ENCODE measurements around the gene PFN4.

Gene PFN4
- 0 to 0.52 (median 0.39) reads per million in 3 donors for total RNA-seq

- DNase-seq = peak in 2 of 3 donors; percentile 8 to 18
- no peak within 1 kb of the TSS for H3K27ac ChIP-seq (ENCODE audit: insufficient read depth, low read length, poor library complexity, severe bottlenecking)
- no peaks in the 10 kb centered on the region for H3K9me3 ChIP-seq (ENCODE audit: control insufficient read depth, low read length)
- H3K4me1 ChIP-seq (ENCODE audit: control insufficient read depth, insufficient read depth, low read length, poor library complexity, severe bottlenecking) = peaks cover 5% of the 10 kb centered on the region
- peak within 1 kb of the TSS; percentile 71 for H3K4me3 ChIP-seq (ENCODE audit: insufficient read depth, low read depth, low read length, poor library complexity, severe bottlenecking)
- no peaks in the 10 kb centered on the region for H3K36me3 ChIP-seq (ENCODE audit: control insufficient read depth, insufficient read depth, low read length)
- no peaks in the 10 kb centered on the region for H3K27me3 ChIP-seq (replicated peaks; ENCODE audit: control insufficient read depth, insufficient read depth, low read length, poor library complexity, severe bottlenecking)
These were observed at the start of gene PFN4, which contains the start of gene FAM228B for GRCh38 chr2:24123195-24123921. Gene PFN4 (minus strand): TSS chr2:24123334. CDS start chr2:24122535, 799 bp downstream. Gene FAM228B (plus strand): TSS chr2:24123469. CDS start chr2:24124362, 893 bp downstream.

GRCh38 chr2:24169023-24169422 is 45.9 kb upstream of the PFN4 start:
- Histone ChIP-seq H3K27me3 (replicated peaks; ENCODE audit: control insufficient read depth, insufficient read depth, low read length, poor library complexity, severe bottlenecking) (no peaks in the 10 kb centered on the region), H3K4me1 (ENCODE audit: control insufficient read depth, insufficient read depth, low read length, poor library complexity, severe bottlenecking) (no peaks in the 10 kb centered on the region), H3K4me3 (ENCODE audit: insufficient read depth, low read depth, low read length, poor library complexity, severe bottlenecking) (no peak overlapping the region), H3K27ac (ENCODE audit: insufficient read depth, low read length, poor library complexity, severe bottlenecking) (no peak overlapping the region), H3K36me3 (ENCODE audit: control insufficient read depth, insufficient read depth, low read length) (no peaks in the 10 kb centered on the region), H3K9me3 (ENCODE audit: control insufficient read depth, low read length) (no peaks in the 10 kb centered on the region)
- no peak for DNase-seq

GRCh38 chr2:24164416-24164973 is 41.4 kb upstream of the PFN4 start:
- Histone ChIP-seq H3K4me3 (ENCODE audit: insufficient read depth, low read depth, low read length, poor library complexity, severe bottlenecking) (no peak overlapping the region), H3K27me3 (replicated peaks; ENCODE audit: control insufficient read depth, insufficient read depth, low read length, poor library complexity, severe bottlenecking) (no peaks in the 10 kb centered on the region), H3K36me3 (ENCODE audit: control insufficient read depth, insufficient read depth, low read length) (no peaks in the 10 kb centered on the region), H3K9me3 (ENCODE audit: control insufficient read depth, low read length) (no peaks in the 10 kb centered on the region), H3K4me1 (ENCODE audit: control insufficient read depth, insufficient read depth, low read length, poor library complexity, severe bottlenecking) (no peaks in the 10 kb centered on the region), H3K27ac (ENCODE audit: insufficient read depth, low read length, poor library complexity, severe bottlenecking) (no peak overlapping the region)
- DNase-seq = peak in 1 of 3 donors; percentile 18

GRCh38 chr2:24163601-24164000 is 40.5 kb upstream of the PFN4 start:
- H3K4me3 ChIP-seq (ENCODE audit: insufficient read depth, low read depth, low read length, poor library complexity, severe bottlenecking) = no peak overlapping the region
- H3K27me3 ChIP-seq (replicated peaks; ENCODE audit: control insufficient read depth, insufficient read depth, low read length, poor library complexity, severe bottlenecking) = no peaks in the 10 kb centered on the region
- H3K36me3 ChIP-seq (ENCODE audit: control insufficient read depth, insufficient read depth, low read length) = no peaks in the 10 kb centered on the region
- no peak for DNase-seq
- no peaks in the 10 kb centered on the region for H3K9me3 ChIP-seq (ENCODE audit: control insufficient read depth, low read length)
- H3K4me1 ChIP-seq (ENCODE audit: control insufficient read depth, insufficient read depth, low read length, poor library complexity, severe bottlenecking) = no peaks in the 10 kb centered on the region
- H3K27ac ChIP-seq (ENCODE audit: insufficient read depth, low read length, poor library complexity, severe bottlenecking) = no peak overlapping the region

GRCh38 chr2:24163186-24163585 is 40.1 kb upstream of the PFN4 start:
- Histone ChIP-seq H3K4me3 (ENCODE audit: insufficient read depth, low read depth, low read length, poor library complexity, severe bottlenecking) (no peak overlapping the region), H3K27me3 (replicated peaks; ENCODE audit: control insufficient read depth, insufficient read depth, low read length, poor library complexity, severe bottlenecking) (no peaks in the 10 kb centered on the region), H3K4me1 (ENCODE audit: control insufficient read depth, insufficient read depth, low read length, poor library complexity, severe bottlenecking) (no peaks in the 10 kb centered on the region), H3K9me3 (ENCODE audit: control insufficient read depth, low read length) (no peaks in the 10 kb centered on the region), H3K36me3 (ENCODE audit: control insufficient read depth, insufficient read depth, low read length) (no peaks in the 10 kb centered on the region), H3K27ac (ENCODE audit: insufficient read depth, low read length, poor library complexity, severe bottlenecking) (no peak overlapping the region)
- DNase-seq = no peak

- no peaks in the 10 kb centered on the region for H3K27me3 ChIP-seq (replicated peaks; ENCODE audit: control insufficient read depth, insufficient read depth, low read length, poor library complexity, severe bottlenecking)
- no peaks in the 10 kb centered on the region for H3K9me3 ChIP-seq (ENCODE audit: control insufficient read depth, low read length)
- DNase-seq = no peak
- H3K27ac ChIP-seq (ENCODE audit: insufficient read depth, low read length, poor library complexity, severe bottlenecking) = no peak overlapping the region
- no peaks in the 10 kb centered on the region for H3K4me1 ChIP-seq (ENCODE audit: control insufficient read depth, insufficient read depth, low read length, poor library complexity, severe bottlenecking)
- no peaks in the 10 kb centered on the region for H3K36me3 ChIP-seq (ENCODE audit: control insufficient read depth, insufficient read depth, low read length)
- no peak overlapping the region for H3K4me3 ChIP-seq (ENCODE audit: insufficient read depth, low read depth, low read length, poor library complexity, severe bottlenecking)
These were observed 39.4 kb upstream of the PFN4 start for GRCh38 chr2:24162494-24162893.

GRCh38 chr2:24160761-24161160 is 37.6 kb upstream of the PFN4 start:
- no peaks in the 10 kb centered on the region for H3K27me3 ChIP-seq (replicated peaks; ENCODE audit: control insufficient read depth, insufficient read depth, low read length, poor library complexity, severe bottlenecking)
- no peak for DNase-seq
- H3K4me3 ChIP-seq (ENCODE audit: insufficient read depth, low read depth, low read length, poor library complexity, severe bottlenecking) = no peak overlapping the region
- no peaks in the 10 kb centered on the region for H3K36me3 ChIP-seq (ENCODE audit: control insufficient read depth, insufficient read depth, low read length)
- H3K27ac ChIP-seq (ENCODE audit: insufficient read depth, low read length, poor library complexity, severe bottlenecking) = no peak overlapping the region
- H3K4me1 ChIP-seq (ENCODE audit: control insufficient read depth, insufficient read depth, low read length, poor library complexity, severe bottlenecking) = no peaks in the 10 kb centered on the region
- no peaks in the 10 kb centered on the region for H3K9me3 ChIP-seq (ENCODE audit: control insufficient read depth, low read length)

- no peaks in the 10 kb centered on the region for H3K36me3 ChIP-seq (ENCODE audit: control insufficient read depth, insufficient read depth, low read length)
- no peak overlapping the region for H3K4me3 ChIP-seq (ENCODE audit: insufficient read depth, low read depth, low read length, poor library complexity, severe bottlenecking)
- no peaks in the 10 kb centered on the region for H3K4me1 ChIP-seq (ENCODE audit: control insufficient read depth, insufficient read depth, low read length, poor library complexity, severe bottlenecking)
- H3K27ac ChIP-seq (ENCODE audit: insufficient read depth, low read length, poor library complexity, severe bottlenecking) = no peak overlapping the region
- DNase-seq = no peak
- H3K27me3 ChIP-seq (replicated peaks; ENCODE audit: control insufficient read depth, insufficient read depth, low read length, poor library complexity, severe bottlenecking) = no peaks in the 10 kb centered on the region
- no peaks in the 10 kb centered on the region for H3K9me3 ChIP-seq (ENCODE audit: control insufficient read depth, low read length)
These were observed 36.6 kb upstream of the PFN4 start for GRCh38 chr2:24159708-24160107.

GRCh38 chr2:24158131-24158530 is 35.0 kb upstream of the PFN4 start:
- H3K4me1 ChIP-seq (ENCODE audit: control insufficient read depth, insufficient read depth, low read length, poor library complexity, severe bottlenecking) = no peaks in the 10 kb centered on the region
- H3K4me3 ChIP-seq (ENCODE audit: insufficient read depth, low read depth, low read length, poor library complexity, severe bottlenecking) = no peak overlapping the region
- no peak overlapping the region for H3K27ac ChIP-seq (ENCODE audit: insufficient read depth, low read length, poor library complexity, severe bottlenecking)
- H3K9me3 ChIP-seq (ENCODE audit: control insufficient read depth, low read length) = no peaks in the 10 kb centered on the region
- no peak for DNase-seq
- H3K36me3 ChIP-seq (ENCODE audit: control insufficient read depth, insufficient read depth, low read length) = no peaks in the 10 kb centered on the region
- H3K27me3 ChIP-seq (replicated peaks; ENCODE audit: control insufficient read depth, insufficient read depth, low read length, poor library complexity, severe bottlenecking) = no peaks in the 10 kb centered on the region

- no peak for DNase-seq
- H3K36me3 ChIP-seq (ENCODE audit: control insufficient read depth, insufficient read depth, low read length) = no peaks in the 10 kb centered on the region
- no peak overlapping the region for H3K27ac ChIP-seq (ENCODE audit: insufficient read depth, low read length, poor library complexity, severe bottlenecking)
- H3K9me3 ChIP-seq (ENCODE audit: control insufficient read depth, low read length) = no peaks in the 10 kb centered on the region
- no peak overlapping the region for H3K4me3 ChIP-seq (ENCODE audit: insufficient read depth, low read depth, low read length, poor library complexity, severe bottlenecking)
- H3K27me3 ChIP-seq (replicated peaks; ENCODE audit: control insufficient read depth, insufficient read depth, low read length, poor library complexity, severe bottlenecking) = no peaks in the 10 kb centered on the region
- no peaks in the 10 kb centered on the region for H3K4me1 ChIP-seq (ENCODE audit: control insufficient read depth, insufficient read depth, low read length, poor library complexity, severe bottlenecking)
These were observed 30.3 kb upstream of the PFN4 start for GRCh38 chr2:24153478-24153877.
